Activated T-cell treated with anti-CD3 and anti-CD28 coated beads, Interleukin-2, amount 50 U/mL, for 1 hour (primary cell): ENCODE measurements around the gene PRTG.
"Not testable (repeated sequence)": the region's sequence is repeated elsewhere in the genome, so short reads cannot be mapped to it uniquely, and the experiment has no call there.

Source experiments
- DNase-seq: peaks from one replicate; pipeline ENCODE4 v3.0.0-alpha.2; 2020

The PRTG gene

GRCh38 chr15:55694652-55695150 is 48.3 kb downstream of the PRTG start:
- DNase-seq, result no peak

GRCh38 chr15:55693116-55693515 is 49.8 kb downstream of the PRTG start:
- not testable (repeated sequence) for DNase-seq

DNA sequence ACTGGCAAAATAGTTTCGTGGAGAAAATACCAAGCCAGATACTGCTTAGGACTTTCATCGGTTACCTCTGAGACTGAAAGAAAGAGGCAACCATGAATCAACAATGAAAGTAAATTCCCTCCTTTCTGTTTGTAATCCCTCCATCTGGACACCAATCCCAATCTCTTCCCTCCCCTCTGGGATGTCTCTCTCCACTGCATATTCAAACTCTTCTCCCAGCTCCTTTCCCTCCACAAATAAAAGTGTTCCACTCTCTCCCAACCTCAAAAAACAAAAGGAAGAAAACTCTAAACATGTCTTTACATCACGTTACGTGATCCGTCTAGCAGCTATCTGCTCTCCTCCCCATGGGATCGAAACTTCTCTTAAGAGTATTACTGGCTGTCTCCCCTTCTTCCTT is 55.2 kb downstream of the PRTG start:
- DNase-seq, result no peak

DNA sequence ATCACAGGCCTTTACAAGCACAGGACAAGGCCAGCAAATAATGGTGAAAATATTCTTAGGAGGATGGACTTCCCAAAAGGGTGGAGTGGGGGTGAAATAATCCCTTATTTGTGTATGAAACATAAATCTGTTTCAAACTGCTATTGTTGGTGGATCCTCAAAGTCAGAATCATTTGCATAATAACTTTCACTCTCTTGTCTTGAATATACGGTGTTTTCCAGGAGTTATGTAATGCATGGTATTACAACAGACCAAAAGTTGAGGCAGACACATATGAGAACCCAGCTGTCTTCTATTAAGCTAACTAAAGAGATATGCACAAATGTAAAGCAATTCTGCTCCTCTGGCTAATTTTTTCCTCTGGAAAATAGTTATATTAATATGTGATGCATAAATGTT is 57.7 kb downstream of the PRTG start:
- no peak for DNase-seq

GRCh38 chr15:55683376-55683775 is 59.6 kb downstream of the PRTG start:
- DNase-seq, result no peak

- no peak for DNase-seq
Measured at GRCh38 chr15:55681631-55682030, 61.3 kb downstream of the PRTG start.

DNA sequence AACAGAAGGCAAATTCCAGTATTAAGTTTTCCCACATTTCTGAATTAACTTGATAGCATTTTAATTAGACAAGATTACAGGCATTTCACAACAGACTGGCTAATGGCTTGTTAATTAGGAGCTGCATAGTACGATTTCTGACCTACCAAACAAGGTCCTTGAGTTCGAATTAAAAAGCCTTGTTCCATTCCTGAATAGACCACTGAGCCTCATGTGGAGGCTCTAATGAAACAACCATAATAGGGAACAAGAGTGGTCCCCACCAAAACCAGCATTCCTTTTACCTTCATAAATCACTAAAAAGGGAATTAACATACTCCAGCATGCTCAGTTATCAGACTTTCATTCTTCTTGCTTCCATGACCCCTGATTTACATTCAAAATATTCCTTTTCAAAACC is 66.4 kb downstream of the PRTG start:
- DNase-seq, result no peak

DNA sequence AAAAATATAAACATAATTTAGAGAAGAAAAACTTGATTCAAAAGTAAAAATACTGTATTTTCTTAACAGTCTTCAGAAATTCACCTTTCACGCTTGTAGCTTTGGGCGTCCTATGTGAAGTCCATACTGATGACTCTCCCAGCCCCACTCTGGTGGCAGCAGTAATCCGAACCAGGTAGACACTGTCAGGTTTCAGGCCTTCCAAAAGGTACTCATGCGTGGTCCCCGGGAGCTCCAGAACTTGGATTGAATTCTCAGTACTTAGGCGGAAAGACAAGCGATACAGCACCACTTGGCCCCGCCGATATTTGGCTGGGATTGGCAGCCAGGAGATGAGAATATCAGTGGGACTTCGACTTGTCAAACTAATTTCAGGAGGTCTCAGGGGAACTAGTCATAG is 69.7 kb downstream of the PRTG start:
- DNase-seq, result no peak

- DNase-seq, result no peak
Measured at GRCh38 chr15:55669270-55669669, 73.7 kb downstream of the PRTG start.

GRCh38 chr15:55665605-55666227 is 77.2 kb downstream of the PRTG start:
- no peak for DNase-seq

DNA sequence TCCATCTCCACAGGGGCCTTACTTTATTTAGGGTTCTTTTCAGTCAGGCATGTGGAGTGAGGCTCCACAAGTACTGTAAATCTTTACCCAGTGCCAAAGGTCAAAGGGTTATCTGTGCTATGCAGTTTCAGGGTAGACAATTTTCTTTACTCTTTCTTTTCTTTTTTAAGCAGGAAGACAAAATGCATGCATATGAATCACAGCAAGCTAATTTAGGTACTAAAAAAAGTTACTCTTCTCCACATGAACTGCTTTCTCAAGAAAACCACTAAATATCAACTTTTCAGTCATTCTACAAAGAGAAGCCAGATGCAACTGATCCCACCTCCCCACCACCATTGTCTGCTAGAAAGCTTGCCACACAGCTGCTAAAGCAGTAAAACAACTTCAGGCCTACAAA is 81.5 kb downstream of the PRTG start:
- DNase-seq, result no peak

DNA sequence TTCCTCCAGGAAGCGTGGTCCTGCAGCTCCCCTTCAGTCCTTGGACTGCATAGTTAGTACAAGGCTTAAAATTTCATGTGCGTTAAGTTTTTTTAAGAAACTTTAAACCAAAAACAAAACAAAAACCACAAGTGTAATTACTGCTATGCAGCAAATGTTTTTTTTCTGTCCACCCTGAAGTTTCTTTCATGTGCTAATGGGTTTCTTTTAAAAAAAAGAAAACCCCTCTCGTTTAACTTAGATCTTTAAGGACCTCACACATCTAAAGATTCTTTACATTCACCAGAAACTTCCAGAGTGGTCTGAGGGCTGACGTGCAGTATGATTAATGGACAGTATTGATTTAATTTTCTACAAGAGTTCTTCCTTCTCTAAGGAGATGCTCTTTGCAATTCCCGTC is 82.8 kb downstream of the PRTG start:
- DNase-seq, result no peak

DNA sequence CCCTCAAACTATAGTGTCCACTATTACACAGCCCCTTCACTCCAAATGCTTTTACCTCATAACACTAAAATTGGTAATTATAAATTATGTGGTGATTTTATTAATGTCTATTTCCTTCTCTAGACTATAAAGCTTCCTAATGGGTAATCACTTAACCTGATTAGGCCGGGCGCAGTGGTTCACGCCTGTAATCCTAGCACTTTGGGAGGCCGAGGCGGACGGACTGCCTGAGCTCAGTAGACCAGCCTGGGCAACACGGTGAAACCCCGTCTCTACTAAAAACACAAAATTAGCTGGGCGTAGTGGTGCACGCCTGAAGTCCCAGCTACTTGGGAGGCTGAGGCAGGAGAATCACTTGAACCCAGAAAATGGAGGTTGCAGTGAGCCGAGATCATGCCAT is 83.5 kb downstream of the PRTG start:
- no peak for DNase-seq

GRCh38 chr15:55658886-55659285 is 84.1 kb downstream of the PRTG start:
- DNase-seq, result no peak

- no peak for DNase-seq
Measured at GRCh38 chr15:55654561-55655031, 88.4 kb downstream of the PRTG start.

DNA sequence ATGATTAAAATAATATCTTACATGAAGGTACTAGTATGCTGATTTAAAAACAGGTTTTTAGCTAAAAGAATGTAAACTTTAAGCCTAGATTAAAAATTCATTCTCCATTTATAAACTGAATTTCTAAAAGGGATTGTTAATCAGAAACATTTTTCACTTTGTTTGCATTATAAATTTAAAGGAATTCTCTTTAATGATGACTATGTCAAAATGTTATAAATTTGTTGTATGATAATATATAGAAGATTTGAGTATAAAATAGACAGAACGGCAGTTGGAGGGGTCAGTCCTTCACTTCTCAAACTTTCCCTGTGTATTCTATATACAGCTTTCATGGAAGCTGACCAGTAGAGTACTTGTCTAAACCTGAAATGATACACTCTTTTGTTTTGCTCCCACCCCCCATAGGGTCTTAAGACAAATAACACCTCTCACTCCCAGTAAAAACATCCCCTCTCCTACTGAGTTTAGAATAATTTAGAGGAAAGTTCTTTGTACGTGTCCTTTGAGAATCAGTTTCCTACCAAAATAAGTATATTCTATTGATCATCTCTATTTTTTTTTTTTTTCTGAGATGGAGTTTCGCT is 90.0 kb downstream of the PRTG start:
- DNase-seq, result no peak

- no peak for DNase-seq
Measured at GRCh38 chr15:55652359-55652758, 90.6 kb downstream of the PRTG start.

DNA sequence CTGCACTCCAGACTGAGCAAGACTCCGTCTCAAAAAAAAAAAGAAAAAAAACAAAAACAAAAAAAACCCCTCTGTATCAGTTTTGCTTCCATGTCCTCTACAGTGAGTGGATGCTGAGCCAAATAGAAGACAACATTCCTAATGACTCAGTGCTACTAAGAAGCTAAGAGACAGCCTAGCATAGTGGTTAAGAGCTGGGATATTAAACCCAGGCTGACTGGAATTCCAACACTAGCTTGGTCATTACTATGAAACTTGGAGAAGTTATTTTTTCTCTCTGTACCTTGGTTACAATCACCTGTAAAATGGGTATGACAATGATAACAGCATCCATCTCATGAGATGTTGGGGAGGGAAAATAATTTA is 93.9 kb downstream of the PRTG start:
- no peak for DNase-seq

DNA sequence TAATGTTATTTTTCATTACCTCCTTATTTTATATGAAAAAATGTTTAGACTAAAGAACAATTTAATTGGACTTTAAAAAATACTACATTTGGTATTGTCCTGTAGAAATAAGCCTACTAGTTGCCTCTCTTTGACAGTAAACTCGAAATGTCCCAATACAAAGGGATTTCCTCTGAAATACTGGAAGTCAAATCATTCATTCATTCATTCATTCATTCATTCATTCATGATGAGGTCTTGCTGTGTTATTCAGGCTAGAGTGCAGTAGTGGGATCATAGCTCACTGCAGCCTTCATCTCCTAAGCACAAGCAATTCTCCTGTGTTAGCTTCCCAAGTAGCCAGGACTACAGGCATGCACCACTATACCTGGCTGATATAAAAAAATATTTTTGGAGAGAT is 104.2 kb downstream of the PRTG start:
- DNase-seq, result no peak

- DNase-seq, result no peak
Measured at GRCh38 chr15:55637086-55637485, 105.9 kb downstream of the PRTG start.

- no peak for DNase-seq
Measured at GRCh38 chr15:55633731-55634130, 109.2 kb downstream of the PRTG start.

- no peak for DNase-seq
Measured at GRCh38 chr15:55632434-55632833, 110.5 kb downstream of the PRTG start.

GRCh38 chr15:55630858-55631257 is 112.1 kb downstream of the PRTG start:
- no peak for DNase-seq

DNA sequence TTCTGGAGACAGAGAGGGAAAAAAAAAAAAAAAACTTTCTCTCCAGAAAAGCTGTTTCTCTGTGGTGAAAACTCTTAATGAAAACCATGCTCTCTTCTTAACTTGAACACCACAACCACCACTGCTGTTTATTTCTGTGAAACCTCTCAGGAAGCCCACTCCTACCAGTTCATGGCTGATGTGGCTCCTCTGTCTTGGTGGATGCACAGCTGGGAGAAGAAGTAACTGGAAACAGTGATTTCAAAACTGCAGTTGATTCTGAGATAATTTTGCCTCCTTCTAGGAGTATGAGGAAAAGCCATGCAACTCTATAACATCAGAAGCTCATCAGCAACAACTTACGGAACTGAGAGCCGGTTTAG is 114.6 kb downstream of the PRTG start:
- no peak for DNase-seq

DNA sequence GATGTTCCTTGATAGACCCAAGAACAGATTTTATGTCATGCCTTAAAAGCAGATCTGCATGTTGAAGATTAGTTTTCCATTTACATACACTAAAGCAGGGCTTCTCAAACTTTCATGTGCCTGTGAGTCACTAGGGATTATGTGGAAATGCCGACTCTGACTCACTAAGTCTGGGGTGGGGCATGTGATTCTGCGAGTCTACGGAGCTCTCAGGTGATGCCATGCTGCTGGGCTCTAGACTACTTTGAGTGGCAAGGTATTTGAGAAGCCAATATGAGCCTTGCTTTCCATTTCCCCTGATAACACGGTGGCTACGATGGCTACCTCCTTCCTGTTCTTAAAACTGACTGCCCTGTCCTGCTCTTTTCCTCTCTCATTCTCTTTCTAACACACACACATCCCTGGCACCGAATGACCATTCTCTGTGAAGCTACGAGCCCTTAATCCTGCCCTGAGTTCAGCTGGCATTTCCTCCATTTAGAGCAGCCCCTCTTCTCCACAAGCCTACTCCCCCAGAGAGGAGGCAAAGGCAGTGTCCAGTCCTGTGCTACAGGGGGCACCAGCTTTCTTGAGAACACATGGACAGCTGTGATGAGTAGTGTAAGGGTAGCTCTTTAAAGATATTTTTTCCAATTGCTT is 115.1 kb downstream of the PRTG start:
- DNase-seq, result no peak
